Epidermal melanocyte (primary cell): ENCODE results near the gene C10orf71.

Experiments
- DNase-seq: peaks from one replicate; pipeline ENCODE4 v3.0.0; 2011; ENCODE audit warnings: low spot score; ENCODE audit not compliant: insufficient read length

Gene C10orf71

GRCh38 chr10:49374740-49375139, 75.8 kb downstream of the C10orf71 start:
- no peak for DNase-seq

GRCh38 chr10:49375611-49376010, 76.6 kb downstream of the C10orf71 start:
- DNase-seq = no peak
